Measurements from ENCODE around the gene B4GALT1. TPM values are rescaled to one million over a fixed set of nuclear protein-coding genes. Genes with fewer than 3 reads are reported as not detected.

B4GALT1 gene
- total and polyA plus RNA-seq, 2 of the 8 experiments (the other 6 are each of a cell fraction or from before 2014, with no cell fraction given) = 12.8 to 18.2 TPM

- Histone ChIP-seq H4K91ac (replicated peaks; ENCODE audit: insufficient read length, low read length) (no peak overlapping the region), H4K8ac (ENCODE audit: extremely low read depth, insufficient read depth, low read length) (no peak overlapping the region), H3K9ac (replicated peaks in 1 of 4; ENCODE audit: extremely low read depth in 1 of 4, low read depth in 3 of 4, low read length in 3 of 4) (no peak overlapping the region), H3K4me2 (ENCODE audit: insufficient read depth in 1 of 2, low read depth in 2 of 2, low read length in 2 of 2) (no peak overlapping the region; a peak in 1 of 4 replicates), H2BK120ac (replicated peaks; ENCODE audit: low read depth, low read length) (no peak overlapping the region), H3K18ac (ENCODE audit: extremely low read depth, low read length) (no peak overlapping the region), H3K36me3 (ENCODE audit: control insufficient read depth in 2 of 4, insufficient read depth in 4 of 4, low read length in 3 of 4) (no peaks in the 10 kb centered on the region), H3K4me1 (replicated peaks in 1 of 4; ENCODE audit: control insufficient read depth in 3 of 4, insufficient read depth in 4 of 4, low read length in 3 of 4) (peaks cover 3 to 9% (median 6%) of the 10 kb centered on the region in 4 experiments; a peak in 4 of 7 replicates), H2AK5ac (ENCODE audit: low read depth, low read length) (no peak overlapping the region), H3K14ac (ENCODE audit: insufficient read length) (no peak overlapping the region), H3K79me1 (ENCODE audit: low read depth, low read length) (no peaks in the 10 kb centered on the region; the same call in 1 of the 2 replicates), H2AFZ (ENCODE audit: low read length) (no peak overlapping the region), H4K20me1 (replicated peaks in 1 of 2; ENCODE audit: control insufficient read depth in 1 of 2, insufficient read depth in 2 of 2, low read length in 2 of 2) (peaks cover 0 to 2% of the 10 kb centered on the region in 2 experiments), H3K4me3 (ENCODE audit: extremely low read depth in 1 of 4, insufficient read depth in 2 of 4, low read depth in 3 of 4, low read length in 4 of 4) (no peak overlapping the region), H2BK20ac (ENCODE audit: low read length) (no peak overlapping the region), H3K9me3 (ENCODE audit: insufficient read depth in 2 of 2, low read depth in 1 of 2, low read length in 1 of 2) (no peaks in the 10 kb centered on the region), H2BK12ac (ENCODE audit: low read depth, low read length) (no peak overlapping the region), H4K5ac (ENCODE audit: insufficient read length, low read depth, low read length) (no peak overlapping the region), H3K56ac (replicated peaks; ENCODE audit: insufficient read length, low read depth, low read length) (no peak overlapping the region), H3K23me2 (ENCODE audit: low read depth, low read length) (peaks cover 10% of the 10 kb centered on the region; the same call in 1 of the 2 replicates), H3K79me2 (ENCODE audit: control insufficient read depth in 1 of 2, insufficient read depth in 2 of 2, low read length in 2 of 2) (peaks cover 0 to 3% of the 10 kb centered on the region in 2 experiments; a peak in 1 of 4 replicates), H3K27ac (ENCODE audit: low read depth, low read length) (no peak overlapping the region), H2BK15ac (ENCODE audit: low read length) (no peak overlapping the region), H2BK5ac (ENCODE audit: low read depth, low read length) (no peak overlapping the region), H3K4ac (replicated peaks; ENCODE audit: insufficient read length, low read depth, low read length) (no peak overlapping the region), H3K27me3 (replicated peaks in 1 of 4; ENCODE audit: control insufficient read depth in 3 of 4, extremely low read depth in 1 of 4, insufficient read depth in 3 of 4, low read length in 3 of 4) (peaks cover 0 to 15% (median 6%) of the 10 kb centered on the region in 4 experiments; a peak in 3 of 7 replicates), H3K23ac (ENCODE audit: insufficient read length) (no peak overlapping the region)
- POLR2A ChIA-PET (ENCODE audit: partially characterized antibody) = interaction anchor here (2.4 kb wide), 1 partner anchor 11 kb away, joined by 6 read pairs; no protein-coding TSS in a partner anchor
- no peak for DNase-seq (ENCODE audit: low read depth in 1 of 2, low spot score in 2 of 2)
- CTCF ChIA-PET (ENCODE audit: partially characterized antibody) = interaction anchor here (0.6 to 1.0 kb wide), 2 partner anchors 60 to 1095 kb away, joined by 3 read pairs; no protein-coding TSS in a partner anchor
- WGBS, 2 experiments (ENCODE audit: extremely low coverage in 1 of 2, insufficient coverage in 1 of 2, insufficient read length in 1 of 2, insufficient replicate concordance in 2 of 2, low coverage in 1 of 2, low lambda C conversion rate in 2 of 2, missing lambda C conversion rate in 1 of 2) = 91% methylated on average over 1 of the region's 1 CpG; no CpG with 5 or more reads in 1 of the 2 experiments
- no peak for FAIRE-seq
- TF ChIP-seq EP300 (IDR thresholded peaks at IDR 0.05; ENCODE audit: borderline replicate concordance in 1 of 2, low read depth in 2 of 2, low read length in 2 of 2) (no peak), E2F6 (IDR thresholded peaks at IDR 0.05) (no peak), SP2 (IDR thresholded peaks at IDR 0.05; ENCODE audit: low read length) (no peak), RXRA (IDR thresholded peaks at IDR 0.05; ENCODE audit: insufficient read depth, low read depth, low read length) (no peak), BRCA1 (IDR thresholded peaks at IDR 0.05; ENCODE audit: low read depth, low read length) (no peak), ZNF274 (IDR thresholded peaks at IDR 0.05; ENCODE audit: borderline replicate concordance, extremely low read depth, low read length) (no peak), BCL11A (IDR thresholded peaks at IDR 0.05; ENCODE audit: low read depth in 2 of 2, low read length in 2 of 2) (no peak), RFX5 (IDR thresholded peaks at IDR 0.05; ENCODE audit: borderline replicate concordance, low read depth, low read length) (no peak), RAD21 (IDR thresholded peaks at IDR 0.05 in 1 of 2, conservative IDR thresholded peaks at IDR 0.05 in 1 of 2; ENCODE audit: low read depth in 2 of 2, low read length in 2 of 2) (no peak), SAP30 (IDR thresholded peaks at IDR 0.05; ENCODE audit: insufficient read depth, insufficient replicate concordance, low read length) (no peak), EZH2 (IDR thresholded peaks at IDR 0.05; ENCODE audit: low read depth, low read length, severe bottlenecking) (no peak)
Measured at GRCh38 chr9:33168941-33169544, 1.9 kb upstream of the B4GALT1 start.
